ENCODE data around the gene RXFP1. TPM values are rescaled to one million over a fixed set of nuclear protein-coding genes. Genes with fewer than 3 reads are reported as not detected.

Gene RXFP1
- total RNA-seq, 1 experiment from 2014 or later: 0.48 TPM

- POLR2A ChIA-PET: no interaction called here
- no peak overlapping the region for H3K27ac Mint-ChIP-seq
- H3K9me3 Mint-ChIP-seq: peaks cover 2% of the 10 kb centered on the region
- no peak overlapping the region for H3K4me3 Mint-ChIP-seq
- CTCF ChIA-PET: interaction anchor here (2.1 kb wide), 1 partner anchor 64 kb away, joined by 9 read pairs; no protein-coding TSS in a partner anchor
- TF ChIP-seq ZBTB21 (CRISPR knock-in tag; IDR thresholded peaks at IDR 0.05; ENCODE audit: borderline replicate concordance) (no peak), CREM (CRISPR knock-in tag; IDR thresholded peaks at IDR 0.05) (no peak), GRHL2 (CRISPR knock-in tag; IDR thresholded peaks at IDR 0.05; ENCODE audit: insufficient replicate concordance, severe bottlenecking) (no peak), SMAD3 (CRISPR knock-in tag; IDR thresholded peaks at IDR 0.05; ENCODE audit: borderline replicate concordance) (no peak), NFATC4 (CRISPR knock-in tag; IDR thresholded peaks at IDR 0.05) (no peak), IRF1 (CRISPR knock-in tag; IDR thresholded peaks at IDR 0.05) (no peak), CTCF (IDR thresholded peaks at IDR 0.05) (no peak), AFF4 (CRISPR knock-in tag; IDR thresholded peaks at IDR 0.05; ENCODE audit: borderline replicate concordance) (no peak), FOXP4 (CRISPR knock-in tag; IDR thresholded peaks at IDR 0.05) (no peak)
- DNase-seq (ENCODE audit: low spot score) (no peak), ATAC-seq (no peak)
- no peaks in the 10 kb centered on the region for H3K27me3 Mint-ChIP-seq (ENCODE audit: low read depth)
- 0 out of 2 replicates have a peak, but pooled peaks cover 2% of the 10 kb centered on the region for H3K36me3 Mint-ChIP-seq
- peaks cover 12% of the 10 kb centered on the region for H3K4me1 Mint-ChIP-seq
Observed at GRCh38 chr4:158560284-158560683, 38.6 kb downstream of the RXFP1 start.

GRCh38 chr4:158566860-158567259 lies 45.2 kb downstream of the RXFP1 start:
- Mint-ChIP-seq H3K27ac (no peak overlapping the region), H3K4me3 (no peak overlapping the region), H3K36me3 (peaks cover 8% of the 10 kb centered on the region; the same call in 1 of the 2 replicates), H3K27me3 (ENCODE audit: low read depth) (no peaks in the 10 kb centered on the region), H3K9me3 (peaks cover 14% of the 10 kb centered on the region), H3K4me1 (peaks cover 16% of the 10 kb centered on the region)
- ChIA-PET POLR2A (no interaction called here), CTCF (interaction anchor here (1.4 kb wide), 1 partner anchor 71 kb away, joined by 6 read pairs; no protein-coding TSS in a partner anchor)
- ATAC-seq (no peak), DNase-seq (ENCODE audit: low spot score) (no peak)
- no peak for TF ChIP-seq HMGA2 (CRISPR knock-in tag; IDR thresholded peaks at IDR 0.05)
- TF ChIP-seq GRHL2 (CRISPR knock-in tag; IDR thresholded peaks at IDR 0.05; ENCODE audit: insufficient replicate concordance, severe bottlenecking): no peak
- TF ChIP-seq USF2 (CRISPR knock-in tag; IDR thresholded peaks at IDR 0.05): no peak
- TF ChIP-seq TEAD4 (CRISPR knock-in tag; IDR thresholded peaks at IDR 0.05): no peak
- no peak for TF ChIP-seq ZNF532 (CRISPR knock-in tag; IDR thresholded peaks at IDR 0.05; ENCODE audit: borderline replicate concordance)
- no peak for TF ChIP-seq NFYB (CRISPR knock-in tag; conservative IDR thresholded peaks at IDR 0.05; ENCODE audit: low read depth)
- TF ChIP-seq FOXP4 (CRISPR knock-in tag; IDR thresholded peaks at IDR 0.05): no peak
- no peak for TF ChIP-seq SP1 (CRISPR knock-in tag; conservative IDR thresholded peaks at IDR 0.05)
- no peak for TF ChIP-seq ZNF138 (CRISPR knock-in tag; conservative IDR thresholded peaks at IDR 0.05)
- no peak for TF ChIP-seq ELF4 (CRISPR knock-in tag; IDR thresholded peaks at IDR 0.05; ENCODE audit: low read depth)

Data from WTC11 (cell line).